Measurements from ENCODE around the gene CCL20.

CCL20 gene

GRCh38 chr2:227813562-227814353 is at the start of gene CCL20:
Gene CCL20, plus strand, starts transcription at chr2:227813842. Its CDS starts 70 bp downstream, at chr2:227813912.
- POLR2A ChIA-PET = no interaction called here
- DNase-seq (ENCODE audit: extremely low spot score) = no peak
- CTCF ChIA-PET = no interaction called here
- TF ChIP-seq SUZ12 (IDR thresholded peaks at IDR 0.05) (no peak), TARDBP (IDR thresholded peaks at IDR 0.05) (no peak), HDGF (IDR thresholded peaks at IDR 0.05; ENCODE audit: borderline replicate concordance) (no peak), ELF4 (IDR thresholded peaks at IDR 0.05) (no peak)

GRCh38 chr2:227765788-227766372 is 47.8 kb upstream of the CCL20 start:
- ChIA-PET CTCF (interaction anchor here (0.6 to 2.7 kb wide), 14 partner anchors 18 to 632 kb away, joined by 3 to 28 read pairs (median 4); no protein-coding TSS in a partner anchor), POLR2A (interaction anchor here (1.1 kb wide), 1 partner anchor 107 kb away, joined by 3 read pairs; no protein-coding TSS in a partner anchor)
- no peak for TF ChIP-seq FOXK2 (IDR thresholded peaks at IDR 0.05)
- TF ChIP-seq SUZ12 (IDR thresholded peaks at IDR 0.05) = no peak
- no peak for TF ChIP-seq LEF1 (IDR thresholded peaks at IDR 0.05; ENCODE audit: borderline replicate concordance)
- TF ChIP-seq ARNT (IDR thresholded peaks at IDR 0.05) = no peak
- TF ChIP-seq SP1 (IDR thresholded peaks at IDR 0.05) = no peak
- TF ChIP-seq BHLHE40 (IDR thresholded peaks at IDR 0.05; ENCODE audit: borderline replicate concordance) = no peak
- TF ChIP-seq CTBP1 (IDR thresholded peaks at IDR 0.05; ENCODE audit: borderline replicate concordance) = no peak
- no peak for TF ChIP-seq NFRKB (IDR thresholded peaks at IDR 0.05)
- TF ChIP-seq ZNF384 (IDR thresholded peaks at IDR 0.05) = no peak
- no peak for TF ChIP-seq PKNOX1 (IDR thresholded peaks at IDR 0.05)
- no peak for TF ChIP-seq HDGF (IDR thresholded peaks at IDR 0.05; ENCODE audit: borderline replicate concordance)
- no peak for TF ChIP-seq L3MBTL2 (conservative IDR thresholded peaks at IDR 0.05)
- TF ChIP-seq ELF4 (IDR thresholded peaks at IDR 0.05) = no peak
- no peak for TF ChIP-seq FOXM1 (IDR thresholded peaks at IDR 0.05; ENCODE audit: borderline replicate concordance)
- no peak for TF ChIP-seq FOXA1 (IDR thresholded peaks at IDR 0.05)

GRCh38 chr2:227766373-227766883 is 47.2 kb upstream of the CCL20 start:
- TF ChIP-seq ARNT (IDR thresholded peaks at IDR 0.05) (no peak), ZNF384 (IDR thresholded peaks at IDR 0.05) (no peak), L3MBTL2 (conservative IDR thresholded peaks at IDR 0.05) (no peak), CTBP1 (IDR thresholded peaks at IDR 0.05; ENCODE audit: borderline replicate concordance) (no peak), FOXK2 (IDR thresholded peaks at IDR 0.05) (no peak), LEF1 (IDR thresholded peaks at IDR 0.05; ENCODE audit: borderline replicate concordance) (no peak), FOXM1 (IDR thresholded peaks at IDR 0.05; ENCODE audit: borderline replicate concordance) (no peak)
- peak; percentile 79 for DNase-seq (ENCODE audit: extremely low spot score)
- CTCF ChIA-PET = interaction anchor here (0.6 to 2.7 kb wide), 13 partner anchors 27 to 633 kb away, joined by 3 to 28 read pairs (median 4); no protein-coding TSS in a partner anchor
- POLR2A ChIA-PET = interaction anchor here (1.1 kb wide), 1 partner anchor 108 kb away, joined by 3 read pairs; no protein-coding TSS in a partner anchor

More at GRCh38 chr2:227765788-227766372, 47.8 kb upstream of the CCL20 start:
- no peak for DNase-seq (ENCODE audit: extremely low spot score)

- ChIA-PET POLR2A (no interaction called here), CTCF (interaction anchor here (0.6 kb wide), 1 partner anchor 440 kb away, joined by 4 read pairs; no protein-coding TSS in a partner anchor)
- TF ChIP-seq NFRKB (IDR thresholded peaks at IDR 0.05) = no peak
- TF ChIP-seq BHLHE40 (IDR thresholded peaks at IDR 0.05; ENCODE audit: borderline replicate concordance) = no peak
- no peak for TF ChIP-seq CTBP1 (IDR thresholded peaks at IDR 0.05; ENCODE audit: borderline replicate concordance)
- DNase-seq (ENCODE audit: extremely low spot score) = no peak
Measured at GRCh38 chr2:227767830-227768229, 45.8 kb upstream of the CCL20 start.

GRCh38 chr2:227772197-227772661 is 41.4 kb upstream of the CCL20 start:
- CTCF ChIA-PET = interaction anchor here (0.6 kb wide), 1 partner anchor 90 kb away, joined by 3 read pairs; no protein-coding TSS in a partner anchor
- POLR2A ChIA-PET = no interaction called here
- TF ChIP-seq FOXM1 (IDR thresholded peaks at IDR 0.05; ENCODE audit: borderline replicate concordance) = no peak
- TF ChIP-seq BHLHE40 (IDR thresholded peaks at IDR 0.05; ENCODE audit: borderline replicate concordance) = no peak
- TF ChIP-seq NFRKB (IDR thresholded peaks at IDR 0.05) = no peak
- no peak for TF ChIP-seq PKNOX1 (IDR thresholded peaks at IDR 0.05)
- DNase-seq (ENCODE audit: extremely low spot score) = no peak

GRCh38 chr2:227772932-227773331 is 40.7 kb upstream of the CCL20 start:
- TF ChIP-seq FOXM1 (IDR thresholded peaks at IDR 0.05; ENCODE audit: borderline replicate concordance) = no peak
- no peak for TF ChIP-seq FOXA1 (IDR thresholded peaks at IDR 0.05)
- TF ChIP-seq SUZ12 (IDR thresholded peaks at IDR 0.05) = no peak
- no peak for TF ChIP-seq ZNF384 (IDR thresholded peaks at IDR 0.05)
- no peak for TF ChIP-seq LEF1 (IDR thresholded peaks at IDR 0.05; ENCODE audit: borderline replicate concordance)
- no peak for TF ChIP-seq ELF4 (IDR thresholded peaks at IDR 0.05)
- TF ChIP-seq PKNOX1 (IDR thresholded peaks at IDR 0.05) = no peak
- TF ChIP-seq TARDBP (IDR thresholded peaks at IDR 0.05) = no peak
- TF ChIP-seq NFRKB (IDR thresholded peaks at IDR 0.05) = no peak
- TF ChIP-seq ARNT (IDR thresholded peaks at IDR 0.05) = no peak
- TF ChIP-seq HDGF (IDR thresholded peaks at IDR 0.05; ENCODE audit: borderline replicate concordance) = no peak
- no peak for TF ChIP-seq L3MBTL2 (conservative IDR thresholded peaks at IDR 0.05)
- TF ChIP-seq SP1 (IDR thresholded peaks at IDR 0.05) = no peak
- no peak for TF ChIP-seq CTBP1 (IDR thresholded peaks at IDR 0.05; ENCODE audit: borderline replicate concordance)
- no peak for TF ChIP-seq FOXK2 (IDR thresholded peaks at IDR 0.05)
- TF ChIP-seq BHLHE40 (IDR thresholded peaks at IDR 0.05; ENCODE audit: borderline replicate concordance) = no peak
- POLR2A ChIA-PET = no interaction called here
- CTCF ChIA-PET = no interaction called here
- no peak for DNase-seq (ENCODE audit: extremely low spot score)

Measured in HEK293T (cell line).